ENCODE data around the gene ELMO1. TPM values are rescaled to one million over a fixed set of nuclear protein-coding genes. Genes with fewer than 3 reads are reported as not detected.

Gene ELMO1
- total and polyA plus RNA-seq, 10 of the 15 experiments (the other 5 are each of a cell fraction or from before 2014, with no cell fraction given): 22.6 to 85.9 (median 56.6) TPM

DNA sequence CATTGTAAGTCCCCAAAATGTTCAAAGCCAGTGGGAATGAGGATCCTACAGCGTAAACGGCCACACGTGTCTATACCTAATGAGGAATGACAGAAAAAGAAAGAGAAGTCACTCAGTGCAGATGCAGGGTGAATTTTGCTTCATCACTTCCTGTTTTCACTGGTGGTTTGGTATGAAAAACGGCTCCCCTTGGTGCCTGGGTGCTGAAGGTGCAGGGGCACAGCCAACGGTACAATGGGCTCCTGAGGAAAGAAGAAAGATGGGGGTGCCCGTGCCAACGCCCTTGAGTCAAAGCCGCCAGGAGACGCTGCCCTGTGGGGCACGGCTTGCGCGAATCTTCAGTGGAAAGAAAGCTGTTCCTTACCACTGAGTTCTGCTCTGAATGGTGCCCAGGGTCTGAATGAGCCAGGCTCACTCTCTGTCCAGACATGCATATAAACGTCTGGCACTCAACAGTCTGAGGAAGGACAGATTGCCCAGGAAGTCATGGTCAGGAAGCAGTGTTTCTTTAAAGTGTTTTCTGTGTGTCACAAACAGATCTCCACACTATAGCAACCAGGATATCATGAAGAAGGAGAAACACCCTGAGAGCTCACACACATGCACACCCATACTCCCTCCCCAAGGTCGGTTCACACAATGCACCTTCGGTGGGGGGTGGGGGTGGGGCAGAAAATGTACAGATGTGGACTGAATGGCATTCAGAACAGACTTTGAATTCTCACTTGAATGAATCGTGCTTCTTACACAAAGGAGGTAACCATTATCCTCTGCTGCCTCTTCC lies 105.8 kb downstream of the ELMO1 start (continued):
- TF ChIP-seq, protein P1, sequence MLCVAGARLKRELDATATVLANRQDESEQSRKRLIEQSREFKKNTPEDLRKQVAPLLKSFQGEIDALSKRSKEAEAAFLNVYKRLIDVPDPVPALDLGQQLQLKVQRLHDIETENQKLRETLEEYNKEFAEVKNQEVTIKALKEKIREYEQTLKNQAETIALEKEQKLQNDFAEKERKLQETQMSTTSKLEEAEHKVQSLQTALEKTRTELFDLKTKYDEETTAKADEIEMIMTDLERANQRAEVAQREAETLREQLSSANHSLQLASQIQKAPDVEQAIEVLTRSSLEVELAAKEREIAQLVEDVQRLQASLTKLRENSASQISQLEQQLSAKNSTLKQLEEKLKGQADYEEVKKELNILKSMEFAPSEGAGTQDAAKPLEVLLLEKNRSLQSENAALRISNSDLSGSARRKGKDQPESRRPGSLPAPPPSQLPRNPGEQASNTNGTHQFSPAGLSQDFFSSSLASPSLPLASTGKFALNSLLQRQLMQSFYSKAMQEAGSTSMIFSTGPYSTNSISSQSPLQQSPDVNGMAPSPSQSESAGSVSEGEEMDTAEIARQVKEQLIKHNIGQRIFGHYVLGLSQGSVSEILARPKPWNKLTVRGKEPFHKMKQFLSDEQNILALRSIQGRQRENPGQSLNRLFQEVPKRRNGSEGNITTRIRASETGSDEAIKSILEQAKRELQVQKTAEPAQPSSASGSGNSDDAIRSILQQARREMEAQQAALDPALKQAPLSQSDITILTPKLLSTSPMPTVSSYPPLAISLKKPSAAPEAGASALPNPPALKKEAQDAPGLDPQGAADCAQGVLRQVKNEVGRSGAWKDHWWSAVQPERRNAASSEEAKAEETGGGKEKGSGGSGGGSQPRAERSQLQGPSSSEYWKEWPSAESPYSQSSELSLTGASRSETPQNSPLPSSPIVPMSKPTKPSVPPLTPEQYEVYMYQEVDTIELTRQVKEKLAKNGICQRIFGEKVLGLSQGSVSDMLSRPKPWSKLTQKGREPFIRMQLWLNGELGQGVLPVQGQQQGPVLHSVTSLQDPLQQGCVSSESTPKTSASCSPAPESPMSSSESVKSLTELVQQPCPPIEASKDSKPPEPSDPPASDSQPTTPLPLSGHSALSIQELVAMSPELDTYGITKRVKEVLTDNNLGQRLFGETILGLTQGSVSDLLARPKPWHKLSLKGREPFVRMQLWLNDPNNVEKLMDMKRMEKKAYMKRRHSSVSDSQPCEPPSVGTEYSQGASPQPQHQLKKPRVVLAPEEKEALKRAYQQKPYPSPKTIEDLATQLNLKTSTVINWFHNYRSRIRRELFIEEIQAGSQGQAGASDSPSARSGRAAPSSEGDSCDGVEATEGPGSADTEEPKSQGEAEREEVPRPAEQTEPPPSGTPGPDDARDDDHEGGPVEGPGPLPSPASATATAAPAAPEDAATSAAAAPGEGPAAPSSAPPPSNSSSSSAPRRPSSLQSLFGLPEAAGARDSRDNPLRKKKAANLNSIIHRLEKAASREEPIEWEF (IDR thresholded peaks at IDR 0.05; ENCODE audit: insufficient replicate concordance, low read depth, low read length): no peak
- peak; percentile 71; the same call in 1 of the 2 replicates for TF ChIP-seq ZSCAN29 (IDR thresholded peaks at IDR 0.05)
- TF ChIP-seq, protein P2, sequence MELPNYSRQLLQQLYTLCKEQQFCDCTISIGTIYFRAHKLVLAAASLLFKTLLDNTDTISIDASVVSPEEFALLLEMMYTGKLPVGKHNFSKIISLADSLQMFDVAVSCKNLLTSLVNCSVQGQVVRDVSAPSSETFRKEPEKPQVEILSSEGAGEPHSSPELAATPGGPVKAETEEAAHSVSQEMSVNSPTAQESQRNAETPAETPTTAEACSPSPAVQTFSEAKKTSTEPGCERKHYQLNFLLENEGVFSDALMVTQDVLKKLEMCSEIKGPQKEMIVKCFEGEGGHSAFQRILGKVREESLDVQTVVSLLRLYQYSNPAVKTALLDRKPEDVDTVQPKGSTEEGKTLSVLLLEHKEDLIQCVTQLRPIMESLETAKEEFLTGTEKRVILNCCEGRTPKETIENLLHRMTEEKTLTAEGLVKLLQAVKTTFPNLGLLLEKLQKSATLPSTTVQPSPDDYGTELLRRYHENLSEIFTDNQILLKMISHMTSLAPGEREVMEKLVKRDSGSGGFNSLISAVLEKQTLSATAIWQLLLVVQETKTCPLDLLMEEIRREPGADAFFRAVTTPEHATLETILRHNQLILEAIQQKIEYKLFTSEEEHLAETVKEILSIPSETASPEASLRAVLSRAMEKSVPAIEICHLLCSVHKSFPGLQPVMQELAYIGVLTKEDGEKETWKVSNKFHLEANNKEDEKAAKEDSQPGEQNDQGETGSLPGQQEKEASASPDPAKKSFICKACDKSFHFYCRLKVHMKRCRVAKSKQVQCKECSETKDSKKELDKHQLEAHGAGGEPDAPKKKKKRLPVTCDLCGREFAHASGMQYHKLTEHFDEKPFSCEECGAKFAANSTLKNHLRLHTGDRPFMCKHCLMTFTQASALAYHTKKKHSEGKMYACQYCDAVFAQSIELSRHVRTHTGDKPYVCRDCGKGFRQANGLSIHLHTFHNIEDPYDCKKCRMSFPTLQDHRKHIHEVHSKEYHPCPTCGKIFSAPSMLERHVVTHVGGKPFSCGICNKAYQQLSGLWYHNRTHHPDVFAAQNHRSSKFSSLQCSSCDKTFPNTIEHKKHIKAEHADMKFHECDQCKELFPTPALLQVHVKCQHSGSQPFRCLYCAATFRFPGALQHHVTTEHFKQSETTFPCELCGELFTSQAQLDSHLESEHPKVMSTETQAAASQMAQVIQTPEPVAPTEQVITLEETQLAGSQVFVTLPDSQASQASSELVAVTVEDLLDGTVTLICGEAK (IDR thresholded peaks at IDR 0.05; ENCODE audit: borderline replicate concordance): peak; percentile 20; the same call in 1 of the 2 replicates
- no peak for TF ChIP-seq HDAC6 (IDR thresholded peaks at IDR 0.05; ENCODE audit: unreplicated experiment)
- peak; percentile 57; the same call in 1 of the 2 replicates for TF ChIP-seq CREB1 (IDR thresholded peaks at IDR 0.05; ENCODE audit: low read depth)
- TF ChIP-seq RELA (IDR thresholded peaks at IDR 0.05; ENCODE audit: borderline replicate concordance, partially characterized antibody): no peak
- TF ChIP-seq POLR2AphosphoS2 (IDR thresholded peaks at IDR 0.05; ENCODE audit: low read depth, low read length): no peak
- TF ChIP-seq IKZF1 (conservative IDR thresholded peaks at IDR 0.05): peak; percentile 88

Data from GM12878 (cell line).